Right kidney (tissue), 1 donor: ENCODE measurements around the gene LRRFIP2.
"Not testable (repeated sequence)": the region's sequence is repeated elsewhere in the genome, so short reads cannot be mapped to it uniquely, and the experiment has no call there.

Source experiments
- DNase-seq: peaks from one replicate; pipeline ENCODE4 v3.0.0-alpha.2; 2016

LRRFIP2 gene

DNA sequence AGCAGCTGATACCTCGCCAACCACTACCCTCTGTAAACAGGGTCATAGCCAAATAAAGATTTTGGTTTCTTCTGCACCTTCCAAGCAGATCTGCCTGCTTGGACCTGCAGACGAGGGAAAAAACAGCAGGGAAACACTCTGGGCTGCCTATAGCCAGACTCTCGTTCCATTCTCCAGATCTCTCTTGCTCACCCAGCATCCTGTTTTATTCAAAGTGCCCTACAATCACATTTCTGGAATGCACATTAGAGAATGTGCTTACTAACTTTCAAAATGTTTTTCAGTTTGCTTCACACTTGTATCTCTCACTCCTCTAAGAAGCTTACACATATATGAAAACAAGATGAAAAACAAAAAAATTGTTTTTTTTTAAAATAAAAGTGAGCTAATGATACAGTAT is 109.6 kb downstream of the LRRFIP2 start:
- no peak for DNase-seq

DNA sequence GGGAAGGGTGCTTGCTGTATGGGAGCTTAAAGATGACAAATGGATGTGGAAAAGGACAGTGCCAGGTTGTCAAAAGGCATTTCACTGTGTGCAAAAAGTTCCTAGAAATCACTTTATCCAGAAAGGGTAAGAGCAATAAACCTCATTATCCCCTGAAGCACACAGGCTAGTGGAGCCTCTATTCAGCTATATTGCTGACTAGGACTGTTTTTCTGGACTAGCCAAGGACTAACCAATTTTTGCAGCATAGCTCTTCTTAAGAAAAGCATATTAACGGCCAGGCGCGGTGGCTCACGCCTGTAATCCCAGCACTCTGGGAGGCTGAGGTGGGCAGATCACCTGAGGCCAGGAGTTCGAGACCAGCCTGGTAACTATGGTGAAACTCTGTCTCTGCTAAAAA is 116.3 kb downstream of the LRRFIP2 start:
- DNase-seq: no peak

DNA sequence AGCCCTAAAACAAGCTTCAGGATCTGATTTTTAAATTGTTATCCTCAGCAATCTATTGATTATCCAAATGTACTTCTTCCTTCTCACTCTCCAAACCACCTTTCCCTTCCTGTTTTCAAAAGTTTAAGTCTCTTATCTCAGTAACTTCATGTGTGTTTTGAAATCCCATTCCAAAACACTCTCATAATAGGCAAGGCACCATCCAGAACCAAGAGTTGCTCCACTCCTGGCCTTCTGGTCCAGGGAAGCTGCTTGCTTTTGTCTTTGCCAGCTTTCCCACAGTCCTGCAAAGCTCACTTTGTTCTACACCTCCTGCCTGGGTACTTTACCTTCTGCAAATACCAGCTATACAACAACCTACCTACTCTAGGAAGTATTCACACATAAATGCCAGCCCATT is 117.6 kb downstream of the LRRFIP2 start:
- DNase-seq: no peak

DNA sequence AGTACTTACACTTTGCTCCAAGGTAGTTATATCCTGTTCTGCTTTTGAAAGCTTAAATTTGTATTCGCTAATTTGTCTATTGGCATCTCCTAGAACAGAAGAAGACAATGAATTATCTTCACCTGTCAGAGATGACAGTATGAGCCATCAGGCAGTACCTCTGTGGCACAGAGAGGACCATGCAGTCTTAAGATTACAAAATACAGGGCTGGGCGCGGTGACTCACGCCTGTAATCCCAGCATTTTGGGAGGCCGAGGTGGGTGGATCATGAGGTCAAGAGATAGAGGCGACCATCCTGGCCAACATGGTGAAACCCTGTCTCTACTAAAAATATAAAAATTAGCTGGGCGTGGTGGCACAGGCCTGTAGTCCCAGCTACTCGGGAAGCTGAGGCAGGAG is 119.3 kb downstream of the LRRFIP2 start:
- not testable (repeated sequence) for DNase-seq

DNA sequence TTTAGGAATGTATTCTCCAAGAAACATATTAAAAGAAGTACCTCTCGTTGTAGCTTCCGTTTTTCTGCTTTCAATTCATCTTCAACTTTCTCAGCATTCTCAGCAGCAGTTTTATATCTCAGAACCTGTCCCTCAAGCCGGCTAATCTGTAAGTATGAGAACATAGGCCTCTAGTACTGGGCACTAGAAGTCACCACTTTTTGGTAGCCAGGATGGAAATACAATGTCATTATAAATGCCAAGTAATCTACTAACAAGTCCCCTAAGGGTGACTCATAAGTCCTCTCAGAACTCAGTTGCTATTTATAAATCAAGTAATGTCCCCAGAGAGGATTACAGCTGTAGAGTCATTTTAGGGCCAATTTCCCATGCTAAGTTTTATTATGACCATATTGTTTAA is 120.0 kb downstream of the LRRFIP2 start:
- DNase-seq: no peak

DNA sequence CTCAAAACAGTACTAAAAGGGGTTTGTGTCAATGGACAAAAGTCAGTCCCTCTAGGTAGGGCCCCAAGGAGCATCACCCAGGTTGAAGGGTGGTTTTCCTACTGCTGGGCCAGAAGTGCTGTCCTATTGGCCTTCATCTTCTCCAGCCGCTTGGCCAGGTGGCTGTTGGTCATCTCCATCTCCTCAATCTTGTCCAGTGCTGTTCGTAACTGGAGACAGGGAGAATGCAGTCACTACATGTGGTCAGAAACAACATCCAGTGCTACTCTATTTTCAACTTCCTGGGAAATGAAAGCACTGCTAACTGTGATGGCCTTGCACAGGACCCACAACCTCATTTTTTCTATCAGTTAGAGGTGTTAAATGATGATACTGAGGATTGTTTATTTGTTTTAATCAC is 120.6 kb downstream of the LRRFIP2 start:
- DNase-seq: no peak

DNA sequence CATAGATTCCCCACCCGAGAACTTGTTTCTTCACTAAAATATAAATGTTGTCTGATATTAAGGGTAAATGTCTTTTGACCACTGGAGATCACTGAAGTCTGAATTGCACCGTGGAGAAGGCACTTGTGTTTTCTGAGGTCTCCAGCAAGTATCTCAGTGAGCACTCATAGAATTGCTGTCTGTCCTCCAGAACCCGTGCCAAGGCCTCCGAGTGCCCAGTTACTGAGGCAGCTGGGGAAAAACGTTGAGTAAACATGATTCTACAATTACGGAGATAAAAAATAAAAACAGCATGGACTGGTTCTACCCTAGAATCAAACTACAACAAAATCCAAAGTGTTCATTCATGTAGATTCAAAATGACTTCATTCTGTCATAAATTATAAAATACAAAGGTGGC is 121.0 kb downstream of the LRRFIP2 start:
- DNase-seq: no peak

DNA sequence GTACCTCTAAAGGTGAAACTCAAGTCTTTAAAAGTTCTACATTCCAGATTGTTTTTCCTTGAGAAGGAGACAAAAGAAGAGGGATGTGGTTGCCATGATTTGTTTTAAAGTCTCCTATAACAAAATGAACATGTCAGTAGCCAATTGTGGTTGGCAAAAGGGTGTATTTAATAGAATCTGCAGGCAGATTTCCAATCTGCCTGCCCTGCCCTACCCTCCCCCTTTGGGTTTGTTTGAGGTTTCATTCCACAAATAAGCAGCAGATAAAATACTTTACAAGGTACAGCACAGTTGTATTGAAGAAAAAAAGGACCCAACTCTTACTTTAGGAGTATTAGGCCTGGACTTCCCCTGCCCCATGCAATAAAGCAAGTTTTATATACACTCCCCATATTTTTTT is 121.5 kb downstream of the LRRFIP2 start:
- no peak for DNase-seq

DNA sequence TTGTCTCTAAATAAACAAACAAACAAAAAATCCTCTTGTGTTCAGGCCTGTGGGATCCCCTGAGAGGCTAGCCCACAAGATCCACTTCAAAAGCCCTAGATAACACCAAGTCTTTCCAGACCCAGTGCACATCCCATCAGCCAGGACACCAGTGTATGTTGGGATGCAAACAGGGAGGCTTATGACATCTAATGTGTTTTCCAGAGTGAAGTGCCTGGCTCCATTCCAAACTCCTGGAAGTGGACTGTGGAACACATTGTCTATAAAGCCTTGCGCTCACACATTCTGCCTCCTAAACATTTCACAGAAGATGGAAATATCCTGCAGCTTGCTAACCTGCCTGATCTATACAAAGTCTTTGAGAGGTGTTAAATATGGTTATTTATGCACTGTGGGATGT is 124.1 kb downstream of the LRRFIP2 start:
- DNase-seq: no peak

DNA sequence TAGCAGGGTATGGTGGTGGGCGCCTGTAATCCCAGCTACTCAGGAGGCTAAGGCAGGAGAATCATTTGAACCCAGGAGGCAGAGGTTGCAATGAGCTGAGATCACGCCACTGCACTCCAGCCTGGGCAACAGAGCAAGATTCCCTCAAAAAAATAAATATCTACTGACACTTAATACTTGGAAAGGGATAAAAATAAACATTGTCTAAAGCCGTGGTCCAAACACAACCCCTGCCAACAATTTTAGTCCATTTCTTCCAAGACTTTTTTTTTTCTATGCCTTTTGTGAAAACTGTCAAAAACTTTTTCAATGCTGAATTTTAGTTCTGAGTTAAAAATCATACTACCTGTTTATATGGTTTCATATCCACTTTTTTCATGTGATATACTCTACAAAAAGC is 131.7 kb downstream of the LRRFIP2 start:
- DNase-seq: not testable (repeated sequence)

DNA sequence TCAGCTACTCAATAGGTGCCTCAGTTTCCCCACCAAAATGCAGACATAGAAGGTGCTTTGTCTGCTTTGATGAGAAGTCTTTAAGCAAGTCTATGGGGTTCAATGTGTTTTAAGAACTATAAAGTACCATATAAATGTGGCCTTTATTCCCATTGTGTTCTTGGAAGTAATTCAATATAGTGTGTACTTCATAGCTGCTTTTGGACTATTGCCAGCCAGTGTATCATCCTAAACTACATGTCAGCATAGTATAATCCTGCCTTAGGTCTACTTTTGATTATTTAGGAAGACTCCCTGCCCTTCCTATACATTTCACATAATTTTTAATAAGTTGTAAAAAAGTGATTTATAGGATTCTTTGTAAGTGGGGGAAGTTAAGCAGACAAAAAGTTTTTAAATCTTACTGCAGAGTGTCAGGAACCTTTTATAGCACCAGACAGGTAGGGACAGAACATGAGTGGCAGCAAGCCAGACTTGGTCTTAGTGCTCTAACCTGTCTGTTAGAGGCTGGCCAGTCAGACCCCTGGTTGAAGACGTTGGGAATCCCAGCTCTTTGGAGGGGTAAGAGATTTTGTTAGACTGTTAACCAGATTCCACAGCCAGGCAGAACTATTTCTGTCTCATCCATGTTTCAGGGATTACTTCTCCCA is 132.7 kb downstream of the LRRFIP2 start:
- DNase-seq: no peak

DNA sequence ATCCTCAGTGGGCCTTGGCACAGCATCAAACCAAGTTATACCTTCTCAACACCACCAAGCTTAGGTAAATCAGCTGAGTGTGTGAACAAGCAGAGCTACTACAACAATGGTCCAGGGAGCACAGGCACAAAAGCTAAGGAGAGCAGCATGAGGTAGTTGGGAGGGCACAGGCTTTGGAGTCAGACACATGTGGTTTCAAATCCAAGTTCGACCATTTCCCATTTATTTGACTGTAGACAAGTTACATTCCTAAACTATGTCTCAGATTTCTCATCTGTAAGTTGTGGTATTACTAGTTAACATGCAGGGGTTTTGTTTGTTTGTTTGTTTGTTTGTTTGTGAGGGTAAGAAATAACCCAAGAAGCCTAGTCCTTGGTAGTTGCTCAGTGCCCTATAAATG is 134.2 kb downstream of the LRRFIP2 start:
- no peak for DNase-seq

DNA sequence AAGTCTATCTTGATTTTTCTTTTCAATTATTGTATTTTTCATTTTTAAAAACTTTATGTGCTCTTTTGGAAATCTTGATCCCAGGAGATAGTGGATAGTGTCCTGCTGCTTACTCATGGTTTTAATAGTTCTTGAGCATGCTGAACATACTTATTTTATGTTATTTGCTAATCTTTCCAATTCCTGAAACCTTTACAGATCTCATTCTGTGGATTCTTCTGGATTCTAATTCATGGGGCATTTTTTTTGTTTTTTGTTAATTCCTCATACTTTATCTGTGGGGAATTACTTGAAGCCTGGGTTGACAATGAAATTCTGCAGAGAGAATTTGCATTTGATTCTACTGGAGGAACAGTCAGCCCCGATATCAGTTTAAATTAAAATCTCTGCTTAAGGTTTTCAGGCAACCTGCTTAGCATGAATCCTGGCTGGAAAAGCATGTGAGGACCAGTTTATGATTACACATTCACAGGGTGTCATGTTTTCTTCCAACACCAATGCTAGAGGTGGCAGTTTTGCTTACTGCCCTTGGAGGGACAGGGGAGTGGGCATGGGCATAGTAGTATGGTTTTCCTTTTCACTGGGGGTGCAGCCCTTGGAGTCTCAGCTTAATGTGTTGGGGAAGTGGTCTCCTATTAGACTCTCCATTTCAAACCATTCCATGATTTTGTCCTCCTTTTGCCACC is 135.1 kb downstream of the LRRFIP2 start:
- no peak for DNase-seq

DNA sequence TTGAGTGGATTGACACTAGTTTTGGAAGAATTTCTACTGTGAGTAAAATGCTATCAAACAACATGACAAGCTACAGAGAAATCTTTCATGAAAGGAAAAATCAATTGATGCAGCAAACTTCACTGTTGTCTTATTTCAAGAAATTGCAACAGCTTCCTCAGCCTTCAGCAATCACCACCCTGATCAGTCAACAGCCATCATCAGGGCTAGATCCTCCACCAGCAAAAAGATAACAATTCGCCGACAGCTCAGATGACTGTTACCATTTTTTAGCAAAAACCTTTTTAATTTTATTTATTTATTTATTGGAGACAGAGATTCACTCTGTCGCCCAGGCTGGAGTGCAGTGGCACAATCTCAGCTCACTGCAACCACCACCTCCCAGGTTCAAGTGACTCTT is 137.0 kb downstream of the LRRFIP2 start:
- DNase-seq: no peak

DNA sequence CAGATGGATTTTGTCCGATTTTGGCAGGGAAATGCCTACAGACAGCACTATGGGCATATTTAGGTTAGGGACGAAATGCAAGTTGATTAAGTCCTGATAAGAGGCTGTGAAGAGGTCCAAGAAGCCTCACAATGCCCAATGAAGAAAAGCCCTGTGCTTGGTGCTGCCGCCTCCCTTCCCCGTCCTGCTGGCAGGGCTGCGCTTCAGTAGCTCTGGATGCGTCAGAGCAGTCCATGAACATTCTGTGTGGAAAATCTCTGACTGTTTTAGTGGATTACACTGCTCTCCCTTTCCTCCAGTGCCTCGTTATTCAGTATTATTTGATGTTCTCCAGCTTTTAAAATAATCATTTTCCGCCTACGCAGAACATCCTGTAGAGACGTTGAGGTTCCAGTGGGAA is 141.4 kb downstream of the LRRFIP2 start:
- DNase-seq: no peak

DNA sequence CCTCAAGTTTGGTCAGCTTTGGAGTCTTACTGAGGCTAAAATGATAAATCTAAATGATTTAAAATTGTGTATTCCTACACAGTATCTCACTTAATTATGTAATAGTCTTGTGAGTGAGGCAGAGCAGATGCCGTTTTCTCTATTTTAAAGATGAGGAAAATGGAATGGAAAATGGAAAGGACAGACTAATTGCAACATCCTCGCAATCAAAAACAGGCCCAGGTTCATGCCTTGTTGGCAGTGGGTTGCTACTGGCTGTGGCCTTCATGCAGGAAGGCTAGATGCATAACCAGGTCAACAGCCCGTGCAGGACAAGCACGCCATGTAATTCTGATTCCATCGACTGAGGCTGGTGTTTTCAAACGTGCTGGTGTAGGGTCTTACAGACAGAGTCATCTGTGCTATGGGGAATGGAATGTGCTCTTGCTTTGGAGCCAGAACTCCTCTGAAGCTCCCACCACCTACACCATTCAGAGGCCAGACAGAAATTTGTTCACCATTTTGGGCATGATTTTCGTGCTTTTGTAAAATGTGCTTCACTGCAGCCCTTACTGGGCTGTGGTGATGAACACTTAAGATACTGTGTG is 143.2 kb downstream of the LRRFIP2 start:
- DNase-seq: no peak

DNA sequence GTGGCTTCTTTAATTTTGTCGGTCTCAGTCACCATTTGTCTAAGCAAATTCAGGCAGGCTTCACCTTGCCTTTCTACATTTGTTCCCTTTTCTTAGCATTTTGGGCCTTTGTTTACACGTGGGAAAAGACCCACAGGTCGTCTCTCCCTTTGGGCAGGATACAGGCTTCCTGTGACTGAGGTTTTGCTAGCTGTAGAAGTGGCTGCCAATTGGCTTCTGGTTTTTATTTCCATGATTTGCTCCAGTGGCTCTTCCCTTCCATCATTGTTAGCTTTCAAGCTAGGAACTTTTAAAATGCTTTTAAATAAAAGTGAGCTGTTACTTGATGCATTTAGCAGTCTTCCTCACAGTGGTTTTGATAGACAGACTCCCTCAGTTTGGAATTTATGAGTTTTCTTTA is 143.8 kb downstream of the LRRFIP2 start:
- DNase-seq: no peak

DNA sequence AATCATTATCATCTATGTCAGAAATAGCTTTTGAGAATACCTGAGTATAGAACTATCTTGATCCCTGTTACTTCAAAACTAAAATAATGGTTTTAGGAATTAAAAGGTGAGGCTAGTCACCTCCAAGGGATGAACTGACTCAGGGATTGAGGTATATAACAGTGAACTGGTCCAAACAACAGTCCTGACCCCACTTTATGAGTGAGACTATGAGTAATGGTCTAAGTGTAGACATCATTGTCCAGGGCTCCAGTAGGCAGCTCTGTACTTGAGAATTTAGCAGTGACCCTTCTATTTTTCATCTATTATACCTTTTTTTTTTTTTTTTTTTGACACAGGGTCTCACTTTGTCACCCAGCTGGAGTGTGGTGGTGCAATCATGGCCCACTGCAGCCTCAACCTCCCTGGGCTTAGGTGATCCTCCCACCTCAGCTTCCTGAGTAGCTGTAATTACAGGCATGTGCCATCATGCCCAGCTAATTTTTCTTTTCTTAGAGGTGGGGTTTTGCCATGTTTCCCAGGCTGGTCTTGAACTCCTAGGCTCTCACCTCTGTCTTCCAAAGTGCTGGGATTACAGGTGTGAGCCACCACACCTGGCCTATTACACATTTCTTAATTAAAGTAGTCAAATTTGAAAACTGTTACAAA is 144.7 kb downstream of the LRRFIP2 start:
- no peak for DNase-seq

DNA sequence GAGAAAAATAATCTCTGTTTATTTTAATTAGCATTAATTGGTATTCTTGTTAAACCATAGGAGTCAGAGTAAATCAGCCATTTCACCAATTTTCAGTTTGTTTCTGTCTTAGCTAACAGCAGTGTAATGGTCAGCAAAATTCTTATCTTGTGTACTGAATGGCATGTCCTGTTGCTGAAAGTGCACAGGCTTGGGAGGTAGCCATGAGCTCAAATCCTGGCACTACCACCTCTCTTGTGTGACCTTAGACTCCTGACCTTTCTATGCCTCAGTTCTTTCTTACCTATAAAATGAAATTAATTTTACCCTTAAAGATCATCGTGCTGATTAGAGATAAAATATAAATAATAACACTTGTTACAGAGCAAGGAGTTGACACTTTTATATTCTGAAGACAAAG is 145.3 kb downstream of the LRRFIP2 start:
- no peak for DNase-seq

DNA sequence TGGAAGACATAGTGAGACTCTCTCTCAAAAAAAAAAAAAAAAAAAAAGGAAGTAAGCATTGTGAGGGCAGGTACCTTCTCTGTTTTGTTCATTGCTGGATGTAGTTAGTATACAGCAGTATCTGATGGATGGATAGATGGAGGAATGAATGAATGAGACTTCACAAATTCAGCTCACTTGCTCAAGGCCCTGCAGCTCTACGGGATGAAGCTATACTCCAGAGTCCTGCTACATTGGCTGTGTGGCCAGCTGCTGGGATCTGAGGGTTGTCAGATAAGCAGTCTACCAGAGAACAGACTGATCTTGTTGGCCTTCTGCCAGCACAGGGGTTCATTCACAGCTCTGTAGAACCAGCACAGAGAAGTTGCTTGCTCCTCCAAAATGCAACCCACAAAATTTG is 146.1 kb downstream of the LRRFIP2 start:
- DNase-seq: no peak

DNA sequence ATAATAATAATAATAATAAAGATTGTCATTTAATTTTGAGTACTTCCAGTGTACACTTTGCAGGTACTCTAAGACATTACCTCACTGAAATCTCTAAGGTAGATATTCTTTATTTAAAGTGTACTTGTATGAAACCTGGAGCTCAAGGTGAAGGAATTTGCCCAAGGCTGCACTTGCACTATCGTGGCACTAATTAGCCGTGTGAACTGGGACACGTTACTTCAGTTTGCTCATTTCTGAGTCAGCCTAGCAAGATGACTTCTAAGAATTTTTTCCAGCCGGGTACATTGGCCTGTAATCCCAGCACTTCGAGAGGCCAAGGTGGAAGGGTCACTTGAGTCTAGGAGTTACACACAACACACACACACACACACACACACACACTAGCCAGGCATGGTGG is 147.5 kb downstream of the LRRFIP2 start:
- DNase-seq: no peak

DNA sequence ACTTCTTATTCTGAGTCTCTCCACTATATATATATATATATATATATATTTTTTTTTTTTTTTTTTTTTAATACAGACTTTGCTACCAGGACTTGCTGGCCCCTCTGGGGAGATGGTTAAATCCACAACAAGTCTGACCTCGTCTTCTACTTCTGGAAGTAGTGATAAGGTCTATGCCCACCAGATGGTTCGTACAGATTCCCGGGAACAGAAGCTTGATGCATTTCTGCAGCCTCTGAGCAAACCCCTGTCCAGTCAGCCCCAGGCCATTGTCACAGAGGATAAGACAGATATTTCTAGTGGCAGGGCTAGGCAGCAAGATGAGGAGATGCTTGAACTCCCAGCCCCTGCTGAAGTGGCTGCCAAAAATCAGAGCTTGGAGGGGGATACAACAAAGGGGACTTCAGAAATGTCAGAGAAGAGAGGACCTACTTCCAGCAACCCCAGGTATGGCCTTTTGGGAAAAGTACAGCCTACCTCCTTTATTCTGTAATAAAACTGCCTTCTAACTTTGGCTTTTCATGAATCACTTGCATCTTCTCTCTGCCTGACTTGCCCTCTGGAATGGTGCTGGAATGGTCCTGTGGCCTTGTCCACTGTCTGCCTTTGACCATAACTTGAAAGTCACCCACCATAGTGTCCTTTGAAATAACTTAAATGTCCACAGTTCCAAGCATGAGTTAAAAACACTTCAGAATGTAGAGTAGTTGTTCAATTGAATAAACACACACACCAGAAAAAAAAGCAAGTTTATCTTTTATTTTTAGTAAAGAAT is 148.6 kb downstream of the LRRFIP2 start:
- no peak for DNase-seq
